NOMO-1 treated with dmso at 0.1 percent for 144 hours (cell line): Measurements from ENCODE around the gene CEACAM18.
"Not testable (repeated sequence)": the region's sequence is repeated elsewhere in the genome, so short reads cannot be mapped to it uniquely, and the experiment has no call there.

Experiments
- DNase-seq: peaks from one replicate; lab custom pipeline; 2025; ENCODE audit not compliant: unreplicated experiment; lab: John Stamatoyannopoulos, UW

Gene CEACAM18

GRCh38 chr19:51478381-51479234, at the start of gene CEACAM18:
Gene CEACAM18, plus strand, starts transcription at chr19:51478539.
- DNase-seq = no peak

GRCh38 chr19:51430221-51430620, 48.1 kb upstream of the CEACAM18 start:
- DNase-seq = no peak

GRCh38 chr19:51431124-51431523, 47.2 kb upstream of the CEACAM18 start:
- DNase-seq = peak; percentile 62

GRCh38 chr19:51433043-51433442, 45.3 kb upstream of the CEACAM18 start:
- DNase-seq = no peak

- no peak for DNase-seq
Observed at GRCh38 chr19:51434456-51434855, 43.9 kb upstream of the CEACAM18 start.

- no peak for DNase-seq
Observed at GRCh38 chr19:51439021-51439465, 39.3 kb upstream of the CEACAM18 start.

GRCh38 chr19:51440052-51440451, 38.3 kb upstream of the CEACAM18 start:
- DNase-seq = no peak

GRCh38 chr19:51440846-51441409, 37.4 kb upstream of the CEACAM18 start:
- no peak for DNase-seq

GRCh38 chr19:51441410-51442390, 36.6 kb upstream of the CEACAM18 start:
- DNase-seq = no peak

- not testable (repeated sequence) for DNase-seq
Observed at GRCh38 chr19:51447510-51447909, 30.8 kb upstream of the CEACAM18 start.

GRCh38 chr19:51448011-51448410, 30.3 kb upstream of the CEACAM18 start:
- DNase-seq = no peak

- no peak for DNase-seq
Observed at GRCh38 chr19:51448411-51449016, 29.8 kb upstream of the CEACAM18 start.

- no peak for DNase-seq
Observed at GRCh38 chr19:51450730-51451307, 27.5 kb upstream of the CEACAM18 start.

- DNase-seq = no peak
Observed at GRCh38 chr19:51456541-51457290, 21.6 kb upstream of the CEACAM18 start.

- DNase-seq = no peak
Observed at GRCh38 chr19:51457351-51458013, 20.9 kb upstream of the CEACAM18 start.

GRCh38 chr19:51458051-51458645, 20.2 kb upstream of the CEACAM18 start, which contains the start of gene SIGLEC8:
Gene SIGLEC8, minus strand, starts transcription at chr19:51458454. Its CDS starts 67 bp downstream, at chr19:51458387.
- DNase-seq = no peak

- no peak for DNase-seq
Observed at GRCh38 chr19:51458899-51459505, 19.3 kb upstream of the CEACAM18 start.
